GM12864 (cell line): Measurements from ENCODE around the gene ANKS6.
"Not testable (repeated sequence)": the region's sequence is repeated elsewhere in the genome, so short reads cannot be mapped to it uniquely, and the experiment has no call there.

Source experiments
- DNase-seq: peaks from one replicate; pipeline ENCODE4 v3.0.0-alpha.2; 2011; ENCODE audit warnings: low read depth
- H3K4me3 ChIP-seq: 2 replicates; pipeline ENCODE4 v1.5.1; 2011; ENCODE audit warnings: mild to moderate bottlenecking, low read depth, low read length, control low read depth
- CTCF ChIP-seq: IDR thresholded peaks from 2 replicates; pipeline ENCODE4 v1.5.1; 2011; ENCODE audit warnings: low read depth, mild to moderate bottlenecking, moderate library complexity, low read length, control low read depth, inconsistent platforms; ENCODE audit errors: missing control alignments

Gene ANKS6

DNA sequence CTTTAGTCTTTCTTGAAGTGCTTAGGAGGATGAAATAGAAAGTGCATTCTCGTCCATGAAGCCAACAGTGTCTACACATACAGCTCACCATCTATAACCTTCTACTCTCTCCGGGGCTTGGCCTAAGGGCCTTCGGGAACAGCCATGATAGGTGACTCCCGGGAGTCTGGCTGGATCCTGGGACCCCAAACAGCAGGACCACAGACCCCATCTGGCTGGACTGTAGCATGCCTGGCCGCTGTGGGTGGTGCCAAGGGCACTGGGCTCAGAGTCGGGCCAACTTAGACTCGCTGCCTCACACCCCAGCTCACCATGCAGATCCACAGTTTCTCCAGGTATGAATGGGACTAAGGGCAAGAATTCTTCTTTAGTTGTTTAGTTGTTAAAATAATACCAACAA, 104.0 kb downstream of the ANKS6 start:
- no peak overlapping the region for H3K4me3 ChIP-seq
- no peak for DNase-seq
- TF ChIP-seq CTCF: no peak

DNA sequence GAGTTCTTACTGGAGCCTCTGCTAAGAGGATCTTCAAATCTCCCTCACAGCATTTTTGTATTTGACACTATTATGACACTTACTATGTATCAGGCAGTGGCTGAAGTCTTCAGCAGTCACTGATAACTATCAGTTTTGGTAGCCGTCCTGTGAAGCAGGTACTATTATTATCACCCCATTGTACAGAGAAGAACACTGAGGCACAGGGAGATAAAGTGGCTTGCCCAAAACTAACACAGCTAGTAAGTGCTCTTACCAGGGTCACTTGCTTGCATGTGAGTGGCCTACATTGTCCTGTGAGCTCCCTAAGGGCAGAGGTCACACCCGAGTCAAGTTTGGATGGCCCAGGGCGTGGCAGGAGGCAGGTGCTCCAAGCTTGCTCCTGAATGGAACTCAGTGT, 104.5 kb downstream of the ANKS6 start:
- H3K4me3 ChIP-seq: no peak overlapping the region
- TF ChIP-seq CTCF: no peak
- no peak for DNase-seq

DNA sequence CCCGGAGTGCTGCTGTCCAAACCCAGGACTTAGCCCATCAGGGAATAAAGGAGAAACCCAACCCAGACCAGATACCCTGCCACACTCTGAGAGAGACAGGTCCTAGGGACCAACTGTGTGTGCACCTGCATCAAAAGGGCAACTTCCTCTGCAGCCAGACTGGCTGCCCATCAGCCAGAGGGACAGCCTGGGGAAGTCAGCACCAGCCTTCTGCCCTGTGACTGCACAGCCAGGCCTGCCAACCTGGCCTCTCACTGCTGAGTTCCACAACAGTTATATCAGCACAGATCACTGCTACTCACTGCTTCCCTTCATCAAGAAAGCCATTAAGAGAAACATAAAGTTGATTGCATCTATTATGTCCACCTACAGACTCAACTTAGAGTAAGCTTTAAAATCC, 105.7 kb downstream of the ANKS6 start:
- no peak for TF ChIP-seq CTCF
- no peak for DNase-seq
- no peak overlapping the region for H3K4me3 ChIP-seq

GRCh38 chr9:98688710-98689495, 107.5 kb downstream of the ANKS6 start:
- DNase-seq: no peak
- no peak overlapping the region for H3K4me3 ChIP-seq

GRCh38 chr9:98687911-98688310, 108.4 kb downstream of the ANKS6 start:
- no peak for TF ChIP-seq CTCF
- no peak overlapping the region for H3K4me3 ChIP-seq
- no peak for DNase-seq

More at GRCh38 chr9:98688710-98689495, 107.5 kb downstream of the ANKS6 start:
- no peak for TF ChIP-seq CTCF

- no peak overlapping the region for H3K4me3 ChIP-seq
- no peak for TF ChIP-seq CTCF
- DNase-seq: no peak
Observed at GRCh38 chr9:98686961-98687855, 109.1 kb downstream of the ANKS6 start.

DNA sequence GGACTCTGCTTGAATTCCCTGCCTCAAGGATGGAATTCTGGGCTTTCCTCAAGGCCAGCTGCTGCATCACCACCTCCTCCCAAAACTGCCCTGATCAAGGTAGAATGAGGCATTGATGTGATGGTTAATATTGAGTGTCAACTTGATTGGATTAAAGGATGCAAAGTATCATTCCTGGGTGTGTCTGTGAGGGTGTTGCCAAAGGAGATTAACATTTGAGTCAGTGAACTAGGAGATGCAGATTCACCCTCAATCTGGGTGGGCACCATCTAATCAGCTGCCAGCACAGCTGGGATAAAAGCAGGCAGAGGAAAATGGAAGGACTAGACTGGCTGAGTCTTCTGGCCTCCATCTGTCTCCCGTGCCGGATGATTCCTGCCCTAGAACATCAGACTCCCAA, 111.5 kb downstream of the ANKS6 start:
- not testable (repeated sequence) for H3K4me3 ChIP-seq, DNase-seq
